GM20000 (cell line): ENCODE results near the gene FAM98C.

Experiments used
- DNase-seq: peaks from one replicate; pipeline ENCODE4 v3.0.0; 2012; ENCODE audit warnings: low spot score
- TF ChIP-seq, protein P1 (sequence below): IDR thresholded peaks from 2 replicates; pipeline ENCODE4 v1.5.1; 2012; ENCODE audit warnings: mild to moderate bottlenecking, control low read depth; ENCODE audit errors: extremely low read depth, missing control alignments

Gene FAM98C

DNA sequence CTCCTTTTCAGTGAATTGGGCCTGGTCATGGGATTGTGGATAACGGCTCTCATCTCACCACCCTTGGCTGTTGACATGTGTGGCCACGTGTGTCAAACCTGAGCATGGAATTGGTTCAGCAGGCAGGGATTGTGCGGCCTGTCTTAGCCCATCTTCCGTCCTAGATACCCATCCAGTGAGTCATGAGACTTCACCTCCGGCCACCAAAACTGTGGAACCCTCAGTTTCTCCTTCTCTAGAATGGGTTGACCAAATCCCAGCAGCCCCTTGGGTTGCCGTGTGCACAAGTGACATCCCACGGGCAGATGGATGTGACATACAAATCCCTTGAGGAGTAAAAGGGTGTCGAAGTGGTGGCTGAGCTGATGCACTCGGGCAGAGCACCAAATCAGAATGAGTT is 21.8 kb upstream of the FAM98C start:
- no peak for DNase-seq
- TF ChIP-seq, protein P1, sequence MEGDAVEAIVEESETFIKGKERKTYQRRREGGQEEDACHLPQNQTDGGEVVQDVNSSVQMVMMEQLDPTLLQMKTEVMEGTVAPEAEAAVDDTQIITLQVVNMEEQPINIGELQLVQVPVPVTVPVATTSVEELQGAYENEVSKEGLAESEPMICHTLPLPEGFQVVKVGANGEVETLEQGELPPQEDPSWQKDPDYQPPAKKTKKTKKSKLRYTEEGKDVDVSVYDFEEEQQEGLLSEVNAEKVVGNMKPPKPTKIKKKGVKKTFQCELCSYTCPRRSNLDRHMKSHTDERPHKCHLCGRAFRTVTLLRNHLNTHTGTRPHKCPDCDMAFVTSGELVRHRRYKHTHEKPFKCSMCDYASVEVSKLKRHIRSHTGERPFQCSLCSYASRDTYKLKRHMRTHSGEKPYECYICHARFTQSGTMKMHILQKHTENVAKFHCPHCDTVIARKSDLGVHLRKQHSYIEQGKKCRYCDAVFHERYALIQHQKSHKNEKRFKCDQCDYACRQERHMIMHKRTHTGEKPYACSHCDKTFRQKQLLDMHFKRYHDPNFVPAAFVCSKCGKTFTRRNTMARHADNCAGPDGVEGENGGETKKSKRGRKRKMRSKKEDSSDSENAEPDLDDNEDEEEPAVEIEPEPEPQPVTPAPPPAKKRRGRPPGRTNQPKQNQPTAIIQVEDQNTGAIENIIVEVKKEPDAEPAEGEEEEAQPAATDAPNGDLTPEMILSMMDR = no peak

DNA sequence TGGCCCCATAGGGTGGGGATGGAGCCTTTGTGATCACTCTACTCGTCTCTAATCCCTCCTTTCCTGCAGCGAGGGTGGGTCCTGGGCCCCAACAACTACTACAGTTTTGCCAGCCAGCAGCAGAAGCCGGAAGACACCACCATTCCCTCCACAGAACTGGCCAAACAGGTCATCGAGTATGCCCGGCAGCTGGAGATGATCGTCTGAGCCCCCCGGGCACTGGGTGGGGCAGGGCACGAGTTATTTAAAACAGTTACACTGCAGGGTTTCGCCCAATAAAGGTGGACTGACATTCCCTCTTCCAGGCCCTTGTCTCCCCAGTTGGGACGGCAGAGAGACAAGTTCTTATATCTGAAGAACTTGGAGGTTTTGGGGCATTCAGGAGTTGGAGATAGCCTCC is 19.7 kb upstream of the FAM98C start:
- TF ChIP-seq, protein P1 = no peak
- DNase-seq = no peak

DNA sequence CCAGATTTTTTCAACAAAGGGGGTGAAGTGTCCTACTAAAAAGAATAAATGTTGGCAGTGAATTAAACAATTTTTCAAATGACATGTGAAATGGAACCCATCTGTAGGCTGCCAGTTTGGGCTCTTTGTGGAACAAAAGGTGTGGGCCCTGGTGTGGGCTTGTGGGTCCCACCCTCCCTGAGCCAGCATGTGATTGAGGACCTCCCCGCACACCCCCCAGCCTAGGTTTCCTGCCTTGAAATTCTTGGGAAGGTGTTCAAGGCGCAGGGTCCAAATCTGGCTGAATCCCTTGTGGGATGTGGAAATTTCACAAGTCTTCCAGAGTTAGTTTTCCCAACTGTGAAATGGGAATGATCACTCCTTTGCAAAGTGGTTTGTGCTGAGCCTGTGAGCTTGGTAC is 19.1 kb upstream of the FAM98C start:
- no peak for DNase-seq
- TF ChIP-seq, protein P1 = no peak

DNA sequence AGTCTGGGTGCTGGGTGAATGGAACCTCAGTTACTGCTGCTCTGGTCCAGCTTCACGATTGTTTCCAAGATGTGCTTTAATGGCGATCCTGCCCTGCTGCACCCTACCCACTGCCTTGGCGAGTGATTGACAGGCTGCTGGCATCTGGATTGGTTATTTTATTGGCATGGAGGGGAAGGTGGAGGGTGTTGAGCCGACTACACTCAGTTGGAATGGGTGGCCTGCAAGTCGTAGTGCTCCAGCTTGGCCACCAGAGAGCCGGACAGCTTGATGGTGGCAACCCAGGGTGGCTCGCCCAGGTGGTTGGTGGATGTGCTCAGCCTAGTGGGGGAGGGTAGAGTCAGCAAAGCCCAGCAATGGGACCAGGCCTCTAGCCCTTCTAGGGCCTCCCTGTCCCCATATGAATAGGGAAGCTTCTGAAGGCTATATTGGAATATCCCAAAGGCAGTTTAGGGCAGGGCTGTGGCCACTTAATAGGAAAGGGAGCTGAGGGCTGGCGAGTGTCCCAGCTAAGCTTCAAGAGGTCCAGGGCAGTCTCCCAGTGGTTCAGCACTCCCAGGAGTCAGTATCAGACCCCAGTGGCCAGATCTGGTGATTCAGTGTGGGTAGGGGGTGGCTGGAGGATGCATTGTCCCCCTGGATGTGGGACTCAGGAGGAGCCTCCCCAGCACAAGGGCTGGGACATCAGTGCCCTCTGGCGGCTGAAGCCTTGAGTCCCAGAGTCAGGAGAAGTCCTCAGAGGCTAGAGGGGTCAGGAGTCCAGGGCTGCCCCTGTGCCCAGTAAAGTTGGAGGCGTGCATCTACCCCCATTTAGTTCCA is 18.5 kb upstream of the FAM98C start:
- DNase-seq = no peak
- TF ChIP-seq, protein P1 = no peak

DNA sequence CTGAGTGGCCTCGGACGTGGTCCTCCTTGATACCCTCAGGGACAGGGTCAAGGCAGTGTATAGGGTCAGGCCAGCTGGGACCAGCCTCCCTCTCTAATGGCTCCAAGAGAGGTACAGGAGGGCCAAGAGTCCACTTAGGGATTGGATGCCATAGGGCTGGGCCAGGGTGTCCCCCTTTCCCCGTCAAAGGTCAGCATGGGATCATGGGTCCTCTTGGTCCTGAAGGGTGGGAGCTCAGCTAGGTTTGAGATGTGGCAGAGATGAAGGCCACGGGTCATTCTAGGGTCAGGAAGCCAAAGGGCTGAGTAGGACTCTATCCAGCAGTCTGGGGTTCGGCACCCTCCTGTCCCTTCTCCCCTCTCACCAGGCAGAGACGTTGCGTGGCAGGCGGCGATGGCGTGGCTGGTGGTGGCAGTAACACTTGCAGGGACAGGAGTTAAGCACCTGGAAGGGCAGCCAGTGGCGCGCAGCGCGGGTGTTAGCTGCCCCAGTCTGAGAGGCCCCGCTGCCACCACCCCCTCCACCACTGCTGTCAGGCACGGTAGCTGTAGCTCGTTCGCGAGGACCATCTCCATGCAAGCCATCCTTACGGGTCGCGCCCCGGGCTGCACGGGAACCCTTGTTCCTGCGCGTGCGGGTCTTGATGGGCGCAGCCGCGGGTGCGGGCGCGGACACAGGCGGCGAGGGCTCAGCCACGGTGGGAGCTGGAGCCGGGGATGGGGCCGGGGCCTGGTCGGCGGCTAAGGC is 17.7 kb upstream of the FAM98C start:
- no peak for DNase-seq
- TF ChIP-seq, protein P1 = no peak

DNA sequence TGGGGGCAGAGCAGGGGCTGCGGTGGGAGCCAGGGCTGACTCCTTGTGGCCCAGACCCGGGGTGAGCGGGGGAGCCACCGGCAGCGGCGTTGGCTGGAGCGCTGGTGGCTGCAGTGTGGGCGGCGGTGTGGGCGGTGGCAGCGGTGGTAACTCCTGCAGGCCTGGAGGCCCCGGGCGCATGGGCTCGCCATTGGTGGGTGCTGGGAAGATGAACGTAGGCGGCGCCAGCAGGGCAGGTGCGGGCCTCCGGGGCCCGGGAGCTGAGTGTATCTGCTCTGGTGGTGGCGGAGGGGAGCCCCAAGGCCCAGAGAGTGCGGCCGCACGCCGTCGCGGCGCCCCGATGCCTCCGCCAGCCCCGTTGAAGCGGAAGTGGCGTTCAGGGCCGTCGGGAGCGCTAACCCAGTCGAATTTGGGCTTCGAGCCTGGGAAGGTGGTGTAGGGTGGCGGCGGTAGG is 17.1 kb upstream of the FAM98C start:
- peak; percentile 56 for DNase-seq
- TF ChIP-seq, protein P1 = no peak

DNA sequence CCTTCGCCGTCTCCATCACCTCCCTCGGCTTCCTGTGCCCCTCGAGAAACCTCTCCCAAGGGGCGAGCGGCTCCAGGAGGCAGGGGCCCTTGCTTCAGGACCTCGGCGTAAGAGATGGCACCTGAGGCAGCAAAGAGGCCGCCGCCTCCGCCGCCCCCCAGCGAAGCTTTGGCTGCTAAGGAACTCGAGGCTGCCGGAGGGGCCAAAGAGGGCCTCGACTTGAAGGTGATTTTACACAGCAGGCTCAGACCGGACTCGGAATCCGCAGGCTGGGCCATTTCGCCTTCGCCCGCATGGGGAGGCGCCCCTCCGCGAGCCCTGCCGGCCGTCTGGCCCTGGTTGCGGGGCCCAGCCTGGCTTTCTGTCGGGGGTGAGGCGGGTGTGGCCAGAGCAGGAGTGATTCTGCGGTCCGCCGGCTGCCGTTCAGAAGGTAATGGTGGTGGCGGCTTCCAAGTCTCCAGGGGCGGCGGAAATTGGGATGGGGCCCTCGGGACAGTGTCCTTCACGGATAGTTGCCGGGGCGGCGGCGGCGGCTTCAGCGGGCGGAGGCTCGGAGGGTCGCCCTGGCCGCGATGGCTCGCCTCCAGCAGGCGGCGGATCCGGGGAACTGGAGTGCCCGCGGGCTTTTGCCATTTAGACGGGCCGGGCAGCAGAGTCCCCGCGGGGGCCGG is 16.5 kb upstream of the FAM98C start:
- TF ChIP-seq, protein P1 = no peak
- no peak for DNase-seq
